Measurements from ENCODE around the gene ANKRD30BL.
"Not testable (repeated sequence)": the region's sequence is repeated elsewhere in the genome, so short reads cannot be mapped to it uniquely, and the experiment has no call there.

ANKRD30BL gene, protein sequence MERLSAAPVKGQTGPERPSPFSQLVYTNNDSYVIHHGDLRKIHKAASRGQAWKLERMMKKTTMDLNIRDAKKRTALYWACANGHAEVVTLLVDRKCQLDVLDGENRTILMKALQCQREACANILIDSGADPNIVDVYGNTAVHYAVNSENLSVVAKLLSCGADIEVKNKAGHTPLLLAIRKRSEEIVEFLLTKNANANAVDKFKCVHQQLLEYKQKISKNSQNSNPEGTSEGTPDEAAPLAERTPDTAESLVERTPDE

DNA sequence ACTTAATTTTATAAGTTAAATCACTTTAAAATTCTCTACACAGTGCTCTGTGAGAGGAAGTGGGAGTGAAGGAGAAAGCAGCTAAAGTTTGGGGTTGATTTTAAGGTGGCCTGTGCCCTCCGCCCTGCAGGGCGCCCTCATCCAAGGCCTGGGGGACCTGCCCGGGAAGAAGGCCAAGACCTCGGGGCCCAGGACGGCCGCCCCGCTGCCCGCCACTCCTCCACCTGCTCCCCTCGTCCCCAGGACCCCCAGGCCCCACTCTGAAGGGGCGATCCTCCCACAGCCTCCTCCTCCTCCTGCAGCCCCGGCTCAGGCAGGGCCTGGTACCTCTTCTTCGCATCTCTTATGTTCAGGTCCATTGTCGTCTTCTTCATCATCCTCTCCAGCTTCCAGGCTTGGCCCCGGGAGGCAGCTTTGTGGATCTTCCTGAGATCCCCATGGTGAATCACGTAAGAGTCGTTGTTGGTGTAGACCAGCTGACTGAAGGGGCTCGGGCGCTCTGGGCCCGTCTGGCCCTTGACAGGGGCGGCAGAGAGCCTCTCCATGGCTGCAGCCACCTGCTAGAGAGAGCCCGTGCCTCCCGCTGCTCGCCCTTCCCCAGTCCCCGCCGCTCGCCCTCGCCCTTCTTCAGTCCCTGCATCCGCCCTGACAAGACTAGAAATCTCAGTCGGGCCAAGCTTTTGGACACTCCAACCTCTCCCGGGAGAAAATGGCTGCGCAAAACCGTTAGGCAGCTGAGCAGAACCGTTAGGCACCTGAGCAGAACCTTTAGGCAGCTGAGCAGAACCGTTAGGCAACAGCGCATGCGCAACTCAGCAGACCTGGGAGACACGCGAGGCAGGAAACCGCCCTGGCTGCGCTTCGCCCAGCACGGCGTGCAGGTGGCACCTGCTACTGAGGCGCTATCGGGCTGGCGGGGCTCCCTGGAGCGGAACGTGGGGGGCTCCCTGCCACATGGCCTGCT, at the start of gene ANKRD30BL:
ANKRD30BL (minus strand) TSS at position 792 of the 964 bp plus-strand sequence; CDS start at position 545, 247 bp downstream.
- not testable (repeated sequence) for H3K4me3 ChIP-seq (ENCODE audit: low read depth in 1 of 2, low read length in 1 of 2); H3K27ac ChIP-seq; H3K4me1 ChIP-seq (ENCODE audit: control insufficient read depth in 1 of 2, insufficient read depth in 1 of 2, low read depth in 1 of 2, low read length in 1 of 2); H3K36me3 ChIP-seq; H3K27me3 ChIP-seq; H3K9me3 ChIP-seq

GRCh38 chr2:132202866-132203265, 41.1 kb upstream of the ANKRD30BL start:
- H3K4me3 ChIP-seq (ENCODE audit: low read depth in 1 of 2, low read length in 1 of 2); H3K9me3 ChIP-seq; H3K36me3 ChIP-seq; H3K4me1 ChIP-seq (ENCODE audit: control insufficient read depth in 1 of 2, insufficient read depth in 1 of 2, low read depth in 1 of 2, low read length in 1 of 2); H3K27ac ChIP-seq; H3K27me3 ChIP-seq: not testable (repeated sequence)

DNA sequence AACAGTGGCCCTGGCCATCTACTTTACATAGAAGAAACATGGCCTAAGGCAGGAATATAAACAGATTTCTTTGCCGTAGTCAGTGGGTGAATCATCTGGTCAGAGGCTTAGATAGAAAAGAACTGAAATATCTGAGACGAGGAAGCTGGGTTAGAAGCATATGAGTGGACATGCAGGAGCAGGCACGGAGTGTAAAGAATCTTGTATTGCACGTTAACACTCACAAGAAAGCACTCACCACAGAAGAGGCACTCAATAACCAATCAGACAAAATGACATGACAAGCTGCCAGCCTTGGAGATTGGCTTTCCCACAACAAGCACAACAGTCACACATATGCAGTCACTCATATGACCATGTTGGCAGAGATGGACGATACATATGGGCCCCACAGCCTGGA, 31.1 kb upstream of the ANKRD30BL start:
- not testable (repeated sequence) for H3K27me3 ChIP-seq; H3K9me3 ChIP-seq; H3K36me3 ChIP-seq; H3K4me1 ChIP-seq (ENCODE audit: control insufficient read depth in 1 of 2, insufficient read depth in 1 of 2, low read depth in 1 of 2, low read length in 1 of 2); H3K27ac ChIP-seq; H3K4me3 ChIP-seq (ENCODE audit: low read depth in 1 of 2, low read length in 1 of 2)

GRCh38 chr2:132167100-132167499, 5.3 kb upstream of the ANKRD30BL start:
- not testable (repeated sequence) for H3K36me3 ChIP-seq; H3K27me3 ChIP-seq; H3K4me1 ChIP-seq (ENCODE audit: control insufficient read depth in 1 of 2, insufficient read depth in 1 of 2, low read depth in 1 of 2, low read length in 1 of 2); H3K4me3 ChIP-seq (ENCODE audit: low read depth in 1 of 2, low read length in 1 of 2); H3K9me3 ChIP-seq; H3K27ac ChIP-seq

DNA sequence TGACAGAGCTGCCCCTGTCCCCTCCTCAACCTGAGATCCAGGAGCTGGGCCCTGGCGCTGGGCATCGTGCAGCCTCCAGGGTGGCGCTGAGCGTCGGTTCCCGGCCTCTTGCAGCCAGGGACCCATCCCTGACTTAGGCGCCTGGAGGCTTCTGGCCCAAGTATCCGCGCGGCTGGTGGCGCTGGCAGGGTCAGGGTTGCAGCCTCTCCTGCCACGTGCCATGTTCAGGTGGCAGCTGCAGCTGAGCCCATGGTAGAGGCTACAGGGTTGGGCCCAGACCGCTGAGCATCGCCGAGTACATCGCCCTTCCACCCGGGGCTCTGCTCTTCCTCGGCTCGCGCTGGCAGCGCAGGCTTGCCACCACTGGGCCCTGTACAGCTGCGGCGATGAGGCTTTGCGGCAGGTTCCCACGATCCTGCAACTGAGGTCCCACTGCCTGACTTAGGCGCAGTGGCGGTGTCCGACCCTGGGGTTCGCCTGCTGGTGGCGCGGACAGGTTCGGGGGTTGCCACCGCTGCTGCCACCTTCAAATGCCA, 441 bp upstream of the ANKRD30BL start:
- not testable (repeated sequence) for H3K9me3 ChIP-seq; H3K27ac ChIP-seq; H3K27me3 ChIP-seq; H3K4me1 ChIP-seq (ENCODE audit: control insufficient read depth in 1 of 2, insufficient read depth in 1 of 2, low read depth in 1 of 2, low read length in 1 of 2); H3K4me3 ChIP-seq (ENCODE audit: low read depth in 1 of 2, low read length in 1 of 2); H3K36me3 ChIP-seq

DNA sequence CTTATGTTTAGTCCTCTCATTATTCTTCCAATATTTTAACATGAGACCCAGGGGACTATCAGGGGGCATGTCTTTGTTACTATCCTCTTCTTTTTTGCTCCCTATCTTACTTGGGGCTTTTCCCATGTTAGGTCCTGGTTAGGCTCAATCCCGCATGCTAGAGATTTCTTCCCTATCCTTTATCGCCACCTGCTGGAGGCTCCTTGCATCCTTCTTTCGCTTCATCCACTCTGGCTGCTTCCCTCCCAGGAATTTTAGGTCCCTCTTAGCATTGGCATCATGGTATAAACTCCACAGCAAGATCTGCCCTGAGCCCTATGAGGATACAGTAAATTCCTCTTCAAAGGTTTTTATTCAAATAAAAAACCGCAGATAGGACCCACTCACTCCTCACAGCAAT, 15.0 kb downstream of the ANKRD30BL start:
- H3K27me3 ChIP-seq; H3K4me1 ChIP-seq (ENCODE audit: control insufficient read depth in 1 of 2, insufficient read depth in 1 of 2, low read depth in 1 of 2, low read length in 1 of 2); H3K27ac ChIP-seq; H3K9me3 ChIP-seq; H3K36me3 ChIP-seq; H3K4me3 ChIP-seq (ENCODE audit: low read depth in 1 of 2, low read length in 1 of 2): not testable (repeated sequence)
